Vagina (tissue), 2 donors: ENCODE data around the gene TCF4. TPM values are rescaled to one million over a fixed set of nuclear protein-coding genes. Genes with fewer than 3 reads are reported as not detected.

ENCODE experiments used
- DNase-seq, 2 donors: peaks; one replicate each; pipeline ENCODE4 v3.0.0-alpha.2; 2017; ENCODE audit errors: extremely low spot score in 2 of 2
- H3K27ac ChIP-seq: fragments of 200-600 bp; sonication (generic); one replicate; pipeline ENCODE4 v1.5.1; 2019
- H3K27me3 ChIP-seq: fragments of 200-600 bp; sonication (generic); one replicate; pipeline ENCODE4 v1.5.1; 2019
- H3K36me3 ChIP-seq, 2 donors: fragments of 200-600 bp; sonication (generic); one replicate each; pipeline ENCODE4 v1.5.1; 2017 to 2019
- H3K4me1 ChIP-seq: fragments of 200-600 bp; sonication (generic); one replicate; pipeline ENCODE4 v1.5.1; 2019
- H3K4me3 ChIP-seq, 2 donors: fragments of 200-600 bp; sonication (generic); 1 replicate in 1 of 2; 2 replicates in 1 of 2; pipeline ENCODE4 v1.5.1; 2016 to 2019
- H3K9me3 ChIP-seq: fragments of 200-600 bp; sonication (generic); one replicate; pipeline ENCODE4 v1.5.1; 2019
- CTCF ChIP-seq, 3 experiments: fragments of 450-650 bp in 2 of 3; fragments of 200-600 bp in 1 of 3; sonication (generic) in 1 of 3; IDR thresholded peaks; one replicate each; pipeline ENCODE4 v1.5.1; 2017 to 2019; ENCODE audit warnings: antibody characterized with exemption in 3 of 3, mild to moderate bottlenecking in 2 of 3, moderate library complexity in 2 of 3
- POLR2A ChIP-seq, 2 donors: fragments of 450-650 bp; IDR thresholded peaks; one replicate each; pipeline ENCODE4 v1.6.1; 2017; ENCODE audit warnings: antibody characterized with exemption in 2 of 2, mild to moderate bottlenecking in 2 of 2, moderate library complexity in 2 of 2
- POLR2AphosphoS5 ChIP-seq, 2 donors: sonication (generic); formaldehyde crosslinking; IDR thresholded peaks; one replicate each; pipeline ENCODE4 v1.9.0; 2017; ENCODE audit warnings: antibody characterized with exemption in 2 of 2, mild to moderate bottlenecking in 2 of 2, low read depth in 1 of 2; ENCODE audit not compliant: insufficient read depth in 1 of 2
- intact Hi-C: fragments of 100-400 bp; cut with DNase I; formaldehyde crosslinking; loops from one replicate; pipeline ENCODE4 v1.15.1; 2023
- total RNA-seq: library from RNA; depleted of rRNA; stranded (reverse); fragments of >200 nt; gene quantifications from one replicate; pipeline ENCODE4 v1.2.3, GENCODE V29; 2016

Gene TCF4
- total RNA-seq, 1 donor from 2014 or later = 105 TPM

- no peak for TF ChIP-seq POLR2A (IDR thresholded peaks at IDR 0.05)
- no peak for TF ChIP-seq POLR2AphosphoS5 (IDR thresholded peaks at IDR 0.05; ENCODE audit: insufficient read depth in 1 of 2, low read depth in 1 of 2)
- TF ChIP-seq CTCF (IDR thresholded peaks at IDR 0.05) = no peak
- Histone ChIP-seq H3K27ac (no peak overlapping the region), H3K36me3 (no peaks in the 10 kb centered on the region), H3K4me3 (no peak overlapping the region), H3K27me3 (no peaks in the 10 kb centered on the region), H3K4me1 (peaks cover 5% of the 10 kb centered on the region), H3K9me3 (no peaks in the 10 kb centered on the region)
- DNase-seq = no peak
- intact Hi-C loops = no loop called here
Observed at GRCh38 chr18:55356815-55357214, 231.2 kb downstream of the TCF4 start.

GRCh38 chr18:55355223-55355622 lies 232.8 kb downstream of the TCF4 start:
- Histone ChIP-seq H3K4me1 (peaks cover 15% of the 10 kb centered on the region), H3K27me3 (no peaks in the 10 kb centered on the region), H3K36me3 (no peaks in the 10 kb centered on the region), H3K9me3 (no peaks in the 10 kb centered on the region), H3K27ac (no peak overlapping the region), H3K4me3 (no peak overlapping the region)
- no peak for DNase-seq
- intact Hi-C loops = loop anchor here (1.0 kb wide), 1 partner anchor 18 kb away; no protein-coding TSS in a partner anchor
- TF ChIP-seq CTCF (IDR thresholded peaks at IDR 0.05) (no peak), POLR2A (IDR thresholded peaks at IDR 0.05) (no peak), POLR2AphosphoS5 (IDR thresholded peaks at IDR 0.05; ENCODE audit: insufficient read depth in 1 of 2, low read depth in 1 of 2) (no peak)

GRCh38 chr18:55354795-55355194 lies 233.2 kb downstream of the TCF4 start:
- DNase-seq = no peak
- H3K36me3 ChIP-seq = no peaks in the 10 kb centered on the region
- H3K4me1 ChIP-seq = peaks cover 19% of the 10 kb centered on the region
- TF ChIP-seq CTCF (IDR thresholded peaks at IDR 0.05) (no peak), POLR2AphosphoS5 (IDR thresholded peaks at IDR 0.05; ENCODE audit: insufficient read depth in 1 of 2, low read depth in 1 of 2) (no peak), POLR2A (IDR thresholded peaks at IDR 0.05) (no peak)
- intact Hi-C loops = loop anchor here (1.0 kb wide), 1 partner anchor 19 kb away; no protein-coding TSS in a partner anchor
- H3K9me3 ChIP-seq = no peaks in the 10 kb centered on the region
- H3K27me3 ChIP-seq = no peaks in the 10 kb centered on the region
- no peak overlapping the region for H3K27ac ChIP-seq
- no peak overlapping the region for H3K4me3 ChIP-seq

- H3K4me1 ChIP-seq = peaks cover 23% of the 10 kb centered on the region
- intact Hi-C loops = no loop called here
- H3K4me3 ChIP-seq = no peak overlapping the region
- TF ChIP-seq POLR2AphosphoS5 (IDR thresholded peaks at IDR 0.05; ENCODE audit: insufficient read depth in 1 of 2, low read depth in 1 of 2) (no peak), CTCF (IDR thresholded peaks at IDR 0.05) (no peak), POLR2A (IDR thresholded peaks at IDR 0.05) (no peak)
- H3K9me3 ChIP-seq = no peaks in the 10 kb centered on the region
- DNase-seq = no peak
- H3K27me3 ChIP-seq = no peaks in the 10 kb centered on the region
- no peaks in the 10 kb centered on the region for H3K36me3 ChIP-seq
- H3K27ac ChIP-seq = no peak overlapping the region
Observed at GRCh38 chr18:55353806-55354205, 234.2 kb downstream of the TCF4 start.

GRCh38 chr18:55353391-55353790 lies 234.6 kb downstream of the TCF4 start:
- H3K27me3 ChIP-seq = no peaks in the 10 kb centered on the region
- intact Hi-C loops = no loop called here
- TF ChIP-seq POLR2A (IDR thresholded peaks at IDR 0.05) (no peak), CTCF (IDR thresholded peaks at IDR 0.05) (no peak), POLR2AphosphoS5 (IDR thresholded peaks at IDR 0.05; ENCODE audit: insufficient read depth in 1 of 2, low read depth in 1 of 2) (no peak)
- no peaks in the 10 kb centered on the region for H3K36me3 ChIP-seq
- H3K27ac ChIP-seq = no peak overlapping the region
- peaks cover 23% of the 10 kb centered on the region for H3K4me1 ChIP-seq
- H3K4me3 ChIP-seq = no peak overlapping the region
- H3K9me3 ChIP-seq = no peaks in the 10 kb centered on the region
- no peak for DNase-seq
